Kidney glomerular epithelial cell (primary cell): ENCODE results near the gene CDH4.

Source experiments
- DNase-seq: peaks from one replicate; lab custom pipeline; 2025; lab: John Stamatoyannopoulos, UW

CDH4 gene

DNA sequence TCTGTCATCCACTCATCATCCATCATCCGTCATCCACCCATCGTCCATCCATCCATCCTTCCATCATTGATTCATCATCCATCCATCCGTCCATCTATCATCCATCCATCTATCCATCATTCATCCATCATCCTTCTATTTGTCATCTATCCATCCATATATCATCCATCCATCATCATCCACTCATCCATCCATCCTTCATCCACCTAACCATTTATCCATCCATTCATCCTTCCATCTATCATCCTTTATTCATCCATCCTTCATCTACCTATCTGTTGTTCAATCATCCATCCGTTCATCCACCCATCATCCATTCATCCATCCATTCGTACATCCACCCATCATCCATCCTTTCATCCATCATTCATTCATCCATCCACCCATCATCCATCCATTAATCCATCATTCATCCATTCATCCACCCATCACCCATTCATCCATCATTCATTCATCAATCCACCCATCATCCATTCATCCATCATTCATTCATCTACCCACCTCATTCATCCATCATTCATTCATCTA is 266.4 kb downstream of the CDH4 start:
- DNase-seq = no peak

GRCh38 chr20:61519488-61519887 is 267.4 kb downstream of the CDH4 start:
- DNase-seq = no peak

DNA sequence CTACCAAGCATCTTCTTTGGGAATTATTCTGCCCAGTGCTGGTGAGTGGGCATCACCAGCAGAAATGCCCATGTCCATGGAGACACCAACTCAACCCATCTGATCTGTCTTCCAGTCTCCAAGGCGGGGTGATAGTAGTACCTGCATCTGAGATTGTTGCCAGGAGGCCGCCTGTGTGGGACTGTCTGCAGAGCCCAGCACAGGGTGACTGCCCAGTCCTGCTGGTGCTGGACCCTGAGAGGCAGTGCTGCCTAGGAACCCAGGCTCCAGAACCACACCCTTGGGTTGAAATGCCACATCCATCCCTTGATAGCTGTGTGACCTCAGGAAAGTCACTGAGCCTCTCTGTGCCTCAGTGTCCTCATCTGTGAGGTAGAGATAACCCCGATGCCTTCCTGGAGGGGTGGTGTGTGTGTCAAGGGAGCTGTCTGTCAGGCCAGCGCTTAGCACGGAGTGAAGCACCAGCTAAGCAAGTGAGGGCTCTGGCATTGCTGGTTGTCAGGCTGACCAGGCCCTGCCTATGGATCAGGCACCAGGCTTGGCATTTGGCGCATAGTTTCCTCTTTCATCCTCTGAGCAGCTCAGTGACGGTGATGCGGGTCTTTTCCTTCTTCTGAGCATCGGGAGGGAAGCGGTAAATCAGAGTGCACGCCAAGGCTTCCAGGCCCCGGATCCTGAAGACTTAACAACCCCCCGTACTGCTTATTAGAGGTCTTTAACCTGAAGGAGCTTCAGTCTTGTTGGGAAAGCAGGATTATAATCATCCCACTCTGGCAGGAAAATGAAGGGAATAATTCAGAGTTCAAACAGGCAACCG is 268.2 kb downstream of the CDH4 start:
- DNase-seq = no peak

DNA sequence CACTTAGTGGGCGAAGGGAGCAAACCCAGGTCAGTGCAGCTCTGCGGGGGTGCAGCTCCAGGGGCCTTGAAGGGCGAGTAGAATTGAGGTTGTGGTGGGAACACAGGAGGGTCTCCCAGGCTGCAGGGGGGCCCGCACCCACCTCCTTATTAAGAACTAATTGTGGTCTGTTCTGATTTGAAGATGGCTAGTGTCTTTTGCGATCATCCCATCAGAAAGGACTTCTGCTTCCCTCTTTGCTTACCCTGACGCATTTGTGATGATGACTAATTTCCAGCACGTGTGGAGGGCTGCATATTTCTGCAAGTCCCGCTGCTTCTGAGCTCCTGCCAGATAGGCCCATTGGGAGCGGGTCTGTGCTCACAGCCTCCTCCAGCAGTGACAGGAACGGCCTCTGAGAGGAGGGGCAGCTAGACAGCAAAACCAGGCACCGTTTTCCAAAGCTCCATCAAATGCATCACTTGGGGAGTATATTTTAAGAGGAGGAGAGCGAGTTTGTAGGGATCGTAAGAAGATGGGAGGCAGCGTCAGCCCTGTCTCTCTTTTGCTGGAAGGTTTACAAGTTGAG is 268.9 kb downstream of the CDH4 start:
- no peak for DNase-seq

GRCh38 chr20:61521687-61522420 is 269.8 kb downstream of the CDH4 start:
- no peak for DNase-seq

- no peak for DNase-seq
These were observed 270.5 kb downstream of the CDH4 start for GRCh38 chr20:61522498-61523090.

- DNase-seq = no peak
These were observed 271.1 kb downstream of the CDH4 start for GRCh38 chr20:61523145-61523544.

- DNase-seq = no peak
These were observed 273.0 kb downstream of the CDH4 start for GRCh38 chr20:61524951-61525666.

- no peak for DNase-seq
These were observed 273.8 kb downstream of the CDH4 start for GRCh38 chr20:61525781-61526431.

GRCh38 chr20:61526907-61527306 is 274.8 kb downstream of the CDH4 start:
- no peak for DNase-seq

- no peak for DNase-seq
These were observed 275.6 kb downstream of the CDH4 start for GRCh38 chr20:61527626-61528025.

DNA sequence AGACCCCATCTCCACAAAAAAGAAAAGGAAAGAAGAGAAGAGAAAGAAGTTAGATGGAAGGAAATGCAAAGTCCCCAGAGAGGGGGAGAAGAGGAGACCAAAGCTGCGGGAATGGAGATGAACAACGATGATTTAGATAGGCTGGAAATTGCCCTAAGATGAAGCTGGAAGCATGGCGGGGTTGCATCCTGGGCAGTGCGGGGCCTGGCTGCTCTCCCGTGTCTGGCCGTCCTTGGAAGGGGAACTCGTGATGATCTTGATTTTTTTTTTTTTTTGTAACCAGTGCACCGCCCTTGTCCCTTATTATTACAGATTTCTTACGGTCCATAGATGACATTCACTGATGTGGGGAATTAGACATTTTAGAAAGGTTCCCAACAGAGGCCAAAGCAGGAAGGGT is 276.5 kb downstream of the CDH4 start:
- DNase-seq = no peak

DNA sequence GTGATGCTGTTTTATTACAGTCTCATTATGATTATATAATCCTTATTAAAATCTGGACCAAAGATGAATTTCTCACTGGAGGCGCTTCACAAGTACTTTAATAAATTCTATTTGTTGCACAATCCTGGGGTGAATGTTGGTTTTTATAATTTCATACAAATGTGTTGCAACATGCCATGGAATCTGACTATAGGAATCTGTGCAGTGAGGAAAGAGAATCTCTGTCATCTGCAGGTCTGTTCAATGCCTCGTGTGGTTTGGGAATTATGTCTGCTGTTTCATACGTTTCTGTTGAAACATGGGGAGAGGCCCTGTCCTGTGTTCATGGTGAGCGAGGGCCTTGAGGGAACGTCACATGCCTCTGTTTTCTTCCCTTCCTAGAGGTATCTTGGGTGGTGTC is 277.3 kb downstream of the CDH4 start:
- DNase-seq = no peak

- no peak for DNase-seq
These were observed 279.7 kb downstream of the CDH4 start for GRCh38 chr20:61531553-61532345.

- no peak for DNase-seq
These were observed 280.7 kb downstream of the CDH4 start for GRCh38 chr20:61532736-61533135.

DNA sequence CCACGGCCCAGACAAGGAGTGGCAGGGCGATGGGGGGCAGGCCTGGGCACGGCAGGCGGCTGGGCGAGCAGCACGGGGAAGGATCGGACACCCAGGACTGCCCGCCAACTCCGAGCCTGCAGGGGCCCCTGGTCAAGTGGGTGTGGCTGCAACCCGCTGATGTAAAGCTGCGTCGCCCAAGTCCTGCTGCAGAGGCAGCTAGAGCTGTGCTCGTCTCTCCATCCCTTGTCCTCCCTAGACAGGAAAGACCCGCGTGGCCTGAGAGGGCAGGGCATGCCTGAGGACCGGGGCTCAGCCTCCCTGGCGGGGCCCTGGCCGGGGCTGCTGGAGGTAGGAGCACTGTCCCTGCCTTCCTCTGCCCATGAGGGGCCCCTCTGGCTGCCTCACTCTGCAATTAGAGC is 281.2 kb downstream of the CDH4 start:
- DNase-seq = no peak

GRCh38 chr20:61534346-61534745 is 282.3 kb downstream of the CDH4 start:
- no peak for DNase-seq

DNA sequence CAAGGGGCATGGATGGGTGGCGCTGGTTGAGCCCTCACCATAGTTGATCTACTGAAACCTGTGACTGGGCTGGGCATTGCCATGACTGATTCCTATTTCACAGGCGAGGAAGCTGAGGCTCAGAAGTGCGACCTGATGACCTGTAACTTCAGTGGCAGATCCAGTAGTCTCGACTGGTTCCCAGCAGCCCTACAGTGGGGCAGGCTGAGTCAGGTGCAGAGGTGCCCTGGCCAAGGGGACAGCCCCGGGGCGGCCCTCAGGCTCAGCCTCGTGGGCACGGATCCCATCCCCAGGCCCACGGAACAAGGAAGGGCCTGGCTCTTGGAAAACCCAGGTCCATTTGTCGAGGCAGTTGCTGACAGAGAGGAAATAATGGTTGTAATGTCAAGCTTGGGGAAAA is 283.0 kb downstream of the CDH4 start:
- DNase-seq = no peak

GRCh38 chr20:61535536-61535935 is 283.5 kb downstream of the CDH4 start:
- DNase-seq = no peak

GRCh38 chr20:61535956-61536355 is 283.9 kb downstream of the CDH4 start:
- no peak for DNase-seq

- DNase-seq = no peak
These were observed 284.6 kb downstream of the CDH4 start for GRCh38 chr20:61536671-61537070.
